ENCODE measurements around the gene MESP2.

MESP2 gene

GRCh38 chr15:89820666-89821611 lies 44.8 kb downstream of the MESP2 start:
- no peak for DNase-seq

- DNase-seq: no peak
Measured at GRCh38 chr15:89822026-89822425, 45.9 kb downstream of the MESP2 start.

GRCh38 chr15:89822611-89822950 lies 46.4 kb downstream of the MESP2 start:
- DNase-seq: no peak

GRCh38 chr15:89822951-89823711 lies 47.0 kb downstream of the MESP2 start:
- DNase-seq: no peak

- DNase-seq: no peak
Measured at GRCh38 chr15:89823836-89824606, 47.9 kb downstream of the MESP2 start.

GRCh38 chr15:89824607-89824867 lies 48.4 kb downstream of the MESP2 start:
- no peak for DNase-seq

GRCh38 chr15:89825271-89825940 lies 49.3 kb downstream of the MESP2 start:
- DNase-seq: no peak

- no peak for DNase-seq
Measured at GRCh38 chr15:89826671-89827655, 50.8 kb downstream of the MESP2 start.

- DNase-seq: no peak
Measured at GRCh38 chr15:89827829-89828228, 51.7 kb downstream of the MESP2 start.
